Melanocyte of skin (primary cell): ENCODE data around the gene TBXA2R. TPM values are rescaled to one million over a fixed set of nuclear protein-coding genes. Genes with fewer than 3 reads are reported as not detected.

ENCODE experiments used
- small RNA-seq, 2 donors: library from RNA; depleted of rRNA; stranded (forward); fragments of <200 nt; gene quantifications; one replicate each; pipeline ENCODE3, GENCODE V24; 2012
- total RNA-seq, 2 donors: library from RNA; depleted of rRNA; stranded (reverse); fragments of >200 nt; gene quantifications; 2 replicates each; pipeline ENCODE4 v1.2.3, GENCODE V29; 2012

Gene TBXA2R
- 1 to 10 TPM in 1 of 2 donors, not detected in 1; 1.7 TPM for total RNA-seq

DNA sequence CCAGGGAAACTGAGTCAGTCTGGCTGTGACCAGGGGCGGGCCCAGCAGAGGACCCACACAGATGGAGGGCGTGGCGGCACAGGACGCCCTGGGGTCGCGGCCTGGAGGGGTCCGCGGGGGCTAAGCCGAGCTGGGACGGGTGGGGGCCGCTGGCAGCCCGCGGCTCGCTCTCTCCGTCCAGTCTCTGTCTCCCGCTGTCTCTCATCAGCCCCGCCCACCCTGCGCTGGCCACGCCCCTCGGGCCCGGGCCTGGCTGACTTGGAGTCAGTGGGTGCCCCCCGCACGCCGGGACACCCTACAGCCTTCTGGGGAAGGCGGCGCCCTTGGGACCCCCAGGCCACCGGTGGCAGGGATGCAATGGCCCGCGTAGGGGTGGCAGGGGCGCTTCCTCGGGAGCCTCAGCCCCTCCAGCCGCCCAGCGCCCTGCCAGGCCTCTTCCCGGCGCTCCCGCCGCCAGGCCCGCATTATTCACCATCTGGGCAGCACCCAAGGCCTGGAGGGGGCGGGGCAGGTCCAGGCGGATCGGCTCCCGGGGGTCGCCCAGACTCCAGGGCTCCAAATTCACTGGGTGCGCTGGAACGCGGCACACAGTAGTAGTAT lies at the start of gene TBXA2R:
Gene TBXA2R (minus strand): TSS at position 186 of the 600 bp plus-strand sequence. CDS start 6,241 bp downstream, outside the sequence.

DNA sequence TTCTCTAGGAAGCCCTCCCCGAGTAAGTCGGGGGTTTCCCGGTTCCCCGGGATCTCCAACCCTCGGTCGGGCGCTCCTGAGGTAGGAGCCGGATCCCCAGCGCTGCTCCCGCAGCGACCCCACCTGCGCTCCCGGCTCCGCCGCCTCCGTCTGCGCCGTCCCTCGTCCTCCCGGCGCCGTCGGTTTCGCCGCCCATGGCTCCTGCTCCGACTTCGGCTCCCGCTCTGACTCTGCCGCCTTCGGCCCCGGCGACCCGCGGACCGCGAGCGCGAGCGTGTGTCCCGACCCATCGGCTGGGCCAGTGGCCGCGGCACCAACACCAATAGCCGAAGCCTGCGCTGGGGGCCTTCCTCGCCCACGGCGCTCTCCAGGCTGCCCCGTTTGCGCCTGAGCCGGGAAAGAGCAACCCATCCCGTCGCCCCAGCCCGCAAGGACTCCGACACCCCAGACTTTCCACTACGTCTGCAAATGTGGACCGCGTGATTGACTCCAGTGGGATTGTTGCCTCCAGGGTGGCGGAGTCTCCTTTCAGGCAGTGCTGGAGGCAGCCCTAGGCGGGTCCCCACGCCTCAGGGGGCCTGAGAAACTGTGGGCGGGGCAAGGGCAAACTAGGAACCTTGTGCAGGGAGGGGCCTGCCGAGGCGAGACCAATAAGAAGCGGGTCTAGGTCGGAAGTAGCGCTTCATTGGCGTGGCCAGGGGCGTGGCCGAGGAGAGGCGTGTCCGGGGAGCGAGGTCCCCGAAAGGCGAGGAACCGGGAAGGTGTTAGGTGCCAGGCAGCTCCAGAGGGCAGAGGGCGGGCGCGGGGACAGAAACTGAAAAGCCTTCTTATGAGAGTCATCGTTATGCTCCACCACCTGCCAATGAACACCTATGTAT lies 20.0 kb upstream of the TBXA2R start, which contains the start of gene CACTIN:
Gene CACTIN (minus strand): TSS at position 318 of the 878 bp plus-strand sequence. CDS start 28 bp downstream, at position 290.

DNA sequence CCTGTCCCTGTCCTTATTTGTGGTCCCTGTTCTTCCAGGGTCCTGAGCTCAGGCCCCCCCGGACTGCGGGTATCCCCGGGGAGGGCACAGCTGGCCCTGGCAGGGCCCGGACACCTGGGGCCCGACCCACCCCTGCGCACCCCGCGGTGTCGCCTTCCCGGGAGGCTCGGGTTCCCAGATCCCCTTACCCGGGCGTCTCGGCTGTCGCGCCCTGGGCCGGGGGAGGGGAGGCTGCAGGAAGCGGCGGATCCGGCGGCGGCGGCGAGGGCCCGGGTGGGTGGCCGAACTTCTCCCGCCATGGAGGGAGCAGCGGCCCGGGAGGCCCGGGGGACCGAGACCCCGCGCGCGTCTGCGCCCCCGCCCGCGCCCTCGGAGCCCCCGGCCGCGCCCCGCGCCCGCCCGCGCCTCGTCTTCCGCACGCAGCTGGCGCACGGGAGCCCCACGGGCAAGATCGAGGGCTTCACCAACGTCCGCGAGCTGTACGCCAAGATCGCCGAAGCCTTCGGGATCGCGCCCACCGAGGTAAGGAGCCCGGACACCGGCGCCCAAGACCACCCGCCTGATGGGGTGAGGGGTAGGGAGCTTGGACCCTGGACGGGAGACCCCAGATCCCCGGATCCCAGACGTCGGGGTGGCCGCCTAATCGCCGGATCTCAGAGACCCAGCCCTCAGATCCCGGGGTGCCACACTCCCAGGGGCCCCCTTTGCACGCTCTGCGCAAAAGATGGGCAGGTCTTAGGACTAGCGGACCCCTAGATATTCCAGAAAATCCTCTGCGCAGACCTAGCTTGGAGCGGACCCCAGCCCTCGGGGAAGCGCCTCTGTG lies 21.2 kb downstream of the TBXA2R start, which contains the start of gene GIPC3:
Gene GIPC3 (plus strand): TSS at position 178 of the 826 bp plus-strand sequence. CDS start 120 bp downstream, at position 298.

DNA sequence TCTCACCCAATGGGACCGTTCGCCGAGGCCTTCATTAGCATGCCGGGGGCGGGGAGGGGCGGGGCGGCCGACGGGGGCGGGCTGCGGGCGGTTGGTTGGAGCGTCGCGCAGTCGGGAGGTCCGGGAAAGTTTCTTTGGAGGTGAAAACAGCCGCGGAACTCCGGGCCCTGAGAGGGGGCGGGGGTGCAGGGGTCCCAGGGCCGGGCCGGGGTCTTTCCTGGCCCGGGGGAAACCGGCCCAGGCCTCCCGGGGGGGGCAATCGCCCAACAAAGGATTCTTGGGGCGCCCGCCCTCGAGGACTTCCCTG lies 33.9 kb downstream of the TBXA2R start, which contains the start of gene HMG20B:
Gene HMG20B (plus strand): TSS at position 90 of the 307 bp plus-strand sequence. CDS start 366 bp downstream, outside the sequence.

DNA sequence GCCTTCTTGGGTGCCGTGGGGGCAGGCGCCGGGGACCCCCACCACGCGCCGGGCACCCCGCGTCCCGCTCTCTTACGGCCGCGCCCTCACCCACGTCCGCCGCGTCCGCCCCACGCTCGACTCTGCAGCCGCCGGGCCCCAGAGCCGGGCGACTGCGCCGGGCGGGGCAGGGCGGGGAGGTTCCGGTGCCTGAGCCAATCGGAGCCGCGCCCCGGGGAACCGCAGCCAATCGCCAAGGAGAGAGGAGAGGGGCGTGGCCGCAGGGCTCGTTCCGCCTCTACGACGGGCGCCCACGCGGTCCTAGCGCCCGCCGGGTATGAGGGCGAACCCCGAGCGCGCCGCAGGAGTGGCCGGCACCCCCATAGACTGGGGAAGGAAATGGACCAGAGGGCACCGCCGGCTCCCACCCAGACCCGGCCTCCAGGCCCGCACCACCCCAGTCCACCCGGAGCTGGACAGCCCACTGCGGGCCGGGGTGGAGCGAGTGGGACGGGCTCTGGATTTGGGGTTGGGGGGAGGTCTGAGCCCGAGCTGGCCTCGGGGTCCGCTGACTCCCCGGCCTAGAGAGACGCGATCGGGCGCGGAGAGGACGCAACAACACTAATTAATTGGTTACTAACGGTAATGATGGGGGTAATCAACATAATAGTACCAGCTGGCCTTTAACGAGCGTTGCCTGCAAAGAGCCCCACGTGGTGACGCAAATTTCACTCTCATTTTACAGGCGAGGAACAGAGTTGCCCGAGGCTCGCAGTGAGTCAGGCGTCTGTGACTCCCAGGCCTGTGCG lies 49.0 kb downstream of the TBXA2R start, which contains the start of gene MFSD12:
Gene MFSD12 (minus strand): TSS at position 126 of the 788 bp plus-strand sequence. CDS start 183 bp downstream, outside the sequence.

Small RNAs within 50 kb of the gene (small RNA-seq; reads per million reads assigned to genes)
- 0 reads per million in 2 donors for gene AC005786.1

Other genes starting within 250 kb of the TBXA2R start
- 10 to 100 TPM; 32.7 to 39.6 TPM for gene NFIC, start 240.3 kb downstream of the TBXA2R start, total RNA-seq
- 1 to 10 TPM in 1 of 2 donors, not detected in 1; 1.0 TPM for gene SMIM24, start 126.3 kb downstream of the TBXA2R start, total RNA-seq
- gene SMIM44, start 123.4 kb downstream of the TBXA2R start, total RNA-seq, result not detected
- gene DOHH, start 106.2 kb downstream of the TBXA2R start, total RNA-seq, result 10 to 100 TPM; 10.7 to 17.0 TPM
- 10 to 100 TPM; 28.6 to 34.0 TPM for gene FZR1, start 100.6 kb downstream of the TBXA2R start, total RNA-seq
- gene TEKTIP1, start 67.7 kb downstream of the TBXA2R start, total RNA-seq, result not detected
- 1,000 to 10,000 TPM; 2,768 to 2,971 TPM for gene MFSD12, start 49.3 kb downstream of the TBXA2R start, total RNA-seq
- gene HMG20B, start 33.9 kb downstream of the TBXA2R start, total RNA-seq, result 100 to 1,000 TPM; 663 to 915 TPM
- under 1 TPM; under 0.01 to 0.67 TPM for gene GIPC3, start 21.4 kb downstream of the TBXA2R start, total RNA-seq
- 10 to 100 TPM; 11.7 to 25.0 TPM for gene CACTIN, start 19.9 kb upstream of the TBXA2R start, total RNA-seq
- 10 to 100 TPM; 27.3 to 32.7 TPM for gene PIP5K1C, start 93.6 kb upstream of the TBXA2R start, total RNA-seq
- gene TJP3, start 101.5 kb upstream of the TBXA2R start, total RNA-seq, result not detected
- gene APBA3, start 154.8 kb upstream of the TBXA2R start, total RNA-seq, result 10 to 100 TPM; 25.1 to 27.0 TPM
- 10 to 100 TPM; 39.6 to 51.6 TPM for gene MRPL54, start 155.8 kb upstream of the TBXA2R start, total RNA-seq
- not detected for gene RAX2, start 165.4 kb upstream of the TBXA2R start, total RNA-seq
- gene MATK, start 179.5 kb upstream of the TBXA2R start, total RNA-seq, result under 1 TPM; 0.34 to 1.00 TPM